ENCODE data around the gene ALDH1A2.

GRCh38 chr15:57927091-57927631 lies 138.3 kb downstream of the ALDH1A2 start:
- TF ChIP-seq POLR2A (IDR thresholded peaks at IDR 0.05) (no peak), EP300 (IDR thresholded peaks at IDR 0.05) (no peak)
- TF ChIP-seq, protein P1, sequence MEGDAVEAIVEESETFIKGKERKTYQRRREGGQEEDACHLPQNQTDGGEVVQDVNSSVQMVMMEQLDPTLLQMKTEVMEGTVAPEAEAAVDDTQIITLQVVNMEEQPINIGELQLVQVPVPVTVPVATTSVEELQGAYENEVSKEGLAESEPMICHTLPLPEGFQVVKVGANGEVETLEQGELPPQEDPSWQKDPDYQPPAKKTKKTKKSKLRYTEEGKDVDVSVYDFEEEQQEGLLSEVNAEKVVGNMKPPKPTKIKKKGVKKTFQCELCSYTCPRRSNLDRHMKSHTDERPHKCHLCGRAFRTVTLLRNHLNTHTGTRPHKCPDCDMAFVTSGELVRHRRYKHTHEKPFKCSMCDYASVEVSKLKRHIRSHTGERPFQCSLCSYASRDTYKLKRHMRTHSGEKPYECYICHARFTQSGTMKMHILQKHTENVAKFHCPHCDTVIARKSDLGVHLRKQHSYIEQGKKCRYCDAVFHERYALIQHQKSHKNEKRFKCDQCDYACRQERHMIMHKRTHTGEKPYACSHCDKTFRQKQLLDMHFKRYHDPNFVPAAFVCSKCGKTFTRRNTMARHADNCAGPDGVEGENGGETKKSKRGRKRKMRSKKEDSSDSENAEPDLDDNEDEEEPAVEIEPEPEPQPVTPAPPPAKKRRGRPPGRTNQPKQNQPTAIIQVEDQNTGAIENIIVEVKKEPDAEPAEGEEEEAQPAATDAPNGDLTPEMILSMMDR (IDR thresholded peaks at IDR 0.05), result no peak

All from tibial nerve (tissue), 4 donors.